HG03025 (cell line): ENCODE results near the gene CDK5RAP3.
"Not testable (repeated sequence)": the region's sequence is repeated elsewhere in the genome, so short reads cannot be mapped to it uniquely, and the experiment has no call there.

Experiments
- ATAC-seq: cut with Tn5 transposase; IDR thresholded peaks from one replicate; pipeline ENCODE4 v1.9.1; 2021; ENCODE audit warnings: mild to moderate bottlenecking, moderate library complexity; ENCODE audit not compliant: unreplicated experiment, low FRiP score

Gene CDK5RAP3

DNA sequence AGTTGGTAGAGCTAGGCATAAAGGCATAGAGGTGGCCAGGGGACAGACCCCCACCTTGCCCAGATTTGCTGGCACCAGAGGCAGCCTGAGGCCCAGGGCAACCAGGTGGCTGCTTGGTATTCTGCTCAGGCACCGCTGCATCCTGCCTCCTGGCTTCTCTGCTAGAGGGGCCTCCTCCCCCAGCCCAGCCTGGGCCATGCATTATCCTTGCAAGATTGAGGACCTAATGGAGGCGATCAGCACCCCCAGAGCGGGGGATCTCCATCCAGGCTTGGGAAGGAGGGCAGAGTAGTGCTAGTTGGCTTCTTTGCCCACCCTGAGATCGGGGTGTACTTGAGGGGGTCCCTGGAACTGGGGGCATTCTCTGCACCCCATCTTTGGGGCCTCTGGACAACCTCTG, 23.8 kb downstream of the CDK5RAP3 start:
- ATAC-seq, result no peak

DNA sequence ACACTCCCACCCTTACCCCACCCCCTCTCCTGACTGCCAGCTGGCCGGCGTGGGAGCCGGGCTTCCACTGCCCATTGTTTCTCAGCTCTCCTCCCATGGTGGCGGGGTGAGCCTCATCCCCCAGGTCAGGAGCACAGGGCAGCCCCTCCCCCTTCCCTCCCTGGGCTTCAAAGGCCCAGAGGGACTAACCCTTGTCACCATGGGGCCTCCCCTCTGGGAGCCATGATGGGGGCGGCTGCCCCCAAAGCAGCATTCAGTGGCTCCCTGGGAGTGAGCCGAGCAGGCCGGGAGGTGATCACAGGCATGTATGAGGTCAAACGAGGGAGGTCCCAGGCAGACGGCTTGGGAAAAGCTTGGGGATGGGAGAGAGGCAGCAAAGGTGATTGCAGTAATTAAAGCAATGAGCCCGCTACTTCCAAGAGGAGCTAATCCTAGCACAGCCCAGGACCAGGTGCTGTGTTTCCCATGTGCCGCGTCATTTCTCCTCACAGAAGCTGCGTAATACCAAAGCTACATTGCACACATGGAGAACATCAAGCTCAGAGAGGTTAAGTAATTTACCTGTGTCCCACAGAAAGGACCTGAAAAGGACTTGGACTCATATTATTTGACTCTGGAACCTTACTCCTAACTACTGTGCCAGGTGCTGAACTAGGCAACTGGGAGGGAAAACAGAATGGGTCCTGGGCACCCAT, 24.5 kb downstream of the CDK5RAP3 start:
- ATAC-seq, result no peak

DNA sequence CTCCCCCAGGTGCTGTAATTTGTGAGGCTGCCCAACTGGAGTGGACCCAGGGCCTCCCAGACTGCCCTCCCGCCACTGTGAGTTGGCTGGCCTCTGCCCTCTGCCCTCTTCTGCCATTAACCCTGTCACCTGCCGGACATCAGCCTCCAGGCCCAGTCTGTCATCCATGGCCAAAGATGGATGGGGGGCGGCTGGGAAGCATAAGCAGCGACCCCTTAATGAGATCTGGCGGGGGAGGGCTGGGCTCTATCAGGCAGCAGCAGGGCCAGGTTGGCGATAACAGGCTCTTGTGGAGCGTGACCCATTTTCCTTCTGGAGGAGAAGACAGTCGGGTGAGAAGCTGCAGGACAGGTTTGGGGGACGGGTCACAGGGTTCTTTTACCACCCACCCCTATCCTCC, 25.3 kb downstream of the CDK5RAP3 start:
- ATAC-seq, result no peak

DNA sequence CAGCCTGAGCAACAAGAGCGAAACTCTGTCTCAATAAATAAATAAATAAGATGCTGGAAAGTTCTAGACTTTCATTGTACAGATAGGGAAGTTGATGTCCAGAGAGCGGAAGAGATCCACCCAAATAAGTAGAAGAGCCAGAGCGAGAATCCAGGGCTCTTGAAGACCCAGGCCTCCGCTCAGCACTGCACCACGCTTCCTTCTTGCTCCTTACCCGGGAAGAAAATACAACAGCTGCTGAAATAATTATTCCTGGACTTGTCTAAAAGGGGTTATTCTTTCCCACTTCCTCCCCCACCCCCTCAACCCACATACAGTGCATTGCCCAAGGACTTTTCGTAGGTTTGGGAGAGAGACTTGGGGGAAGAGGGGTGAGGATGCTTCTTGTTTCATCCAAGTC, 26.7 kb downstream of the CDK5RAP3 start:
- ATAC-seq, result no peak

DNA sequence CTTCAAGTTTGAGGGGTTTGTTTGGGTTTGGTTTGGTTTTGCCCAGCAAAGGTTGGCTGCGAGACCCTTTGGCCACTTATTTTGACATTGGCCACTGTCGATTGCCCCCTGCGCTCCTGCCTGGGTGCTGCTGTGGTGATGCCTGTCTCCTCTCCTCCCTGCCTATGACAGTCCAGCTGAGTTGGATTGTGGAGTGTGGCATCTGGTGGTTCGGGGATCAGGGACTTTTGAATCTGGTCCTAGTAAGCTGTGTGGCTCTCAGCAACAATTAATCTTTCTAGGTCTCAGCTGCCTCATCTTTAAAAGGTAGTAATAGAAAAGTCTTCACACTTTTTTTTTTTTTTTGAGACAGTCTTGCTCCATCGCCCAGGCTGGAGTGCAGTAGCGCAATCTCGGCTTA, 27.1 kb downstream of the CDK5RAP3 start:
- no peak for ATAC-seq

GRCh38 chr17:47999582-47999981, 28.7 kb downstream of the CDK5RAP3 start:
- ATAC-seq, result no peak

GRCh38 chr17:48001197-48001596, 30.3 kb downstream of the CDK5RAP3 start:
- ATAC-seq, result no peak

- ATAC-seq, result not testable (repeated sequence)
Measured at GRCh38 chr17:48001657-48002056, 30.7 kb downstream of the CDK5RAP3 start.

DNA sequence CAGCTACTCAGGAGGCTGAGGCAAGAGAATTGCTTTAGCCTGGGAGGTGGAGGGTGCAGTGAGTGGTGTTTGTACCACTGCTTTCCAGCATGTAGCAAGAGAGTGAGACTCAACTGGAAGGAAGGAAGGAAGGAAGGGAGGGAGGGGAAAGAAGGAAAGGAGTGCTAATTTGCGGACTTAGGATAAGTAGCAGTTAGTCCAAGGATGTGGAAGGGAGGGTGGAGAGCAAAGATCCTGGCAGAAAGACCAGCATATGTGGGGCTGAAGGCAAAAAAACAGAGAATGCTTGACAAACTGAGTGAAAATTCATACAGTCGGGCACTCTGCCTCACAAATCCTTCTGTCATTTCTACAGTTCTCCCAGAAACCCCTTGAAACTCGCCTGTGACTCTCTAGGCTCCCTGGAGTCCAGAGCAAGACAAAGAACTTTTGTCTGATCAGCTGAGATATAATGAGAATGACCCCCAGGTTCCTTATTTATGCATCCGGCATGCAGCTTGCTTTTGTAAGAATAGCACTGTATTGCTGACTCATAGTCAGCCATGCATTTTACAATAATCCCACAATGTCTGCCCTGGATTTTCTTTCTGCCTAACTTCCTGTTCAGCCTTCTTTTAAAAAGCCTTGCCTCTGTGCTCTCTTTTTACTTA, 31.5 kb downstream of the CDK5RAP3 start:
- no peak for ATAC-seq

GRCh38 chr17:48002916-48003416, 32.1 kb downstream of the CDK5RAP3 start:
- no peak for ATAC-seq

GRCh38 chr17:48003417-48004151, 32.7 kb downstream of the CDK5RAP3 start:
- no peak for ATAC-seq

GRCh38 chr17:48004983-48005382, 34.1 kb downstream of the CDK5RAP3 start:
- no peak for ATAC-seq

- no peak for ATAC-seq
Measured at GRCh38 chr17:48006936-48007709, 36.2 kb downstream of the CDK5RAP3 start.

GRCh38 chr17:48010193-48010592, 39.3 kb downstream of the CDK5RAP3 start:
- ATAC-seq, result no peak

GRCh38 chr17:48011405-48012150, 40.7 kb downstream of the CDK5RAP3 start:
- no peak for ATAC-seq

- no peak for ATAC-seq
Measured at GRCh38 chr17:48012151-48012520, 41.2 kb downstream of the CDK5RAP3 start.

- no peak for ATAC-seq
Measured at GRCh38 chr17:48012654-48013053, 41.7 kb downstream of the CDK5RAP3 start.

DNA sequence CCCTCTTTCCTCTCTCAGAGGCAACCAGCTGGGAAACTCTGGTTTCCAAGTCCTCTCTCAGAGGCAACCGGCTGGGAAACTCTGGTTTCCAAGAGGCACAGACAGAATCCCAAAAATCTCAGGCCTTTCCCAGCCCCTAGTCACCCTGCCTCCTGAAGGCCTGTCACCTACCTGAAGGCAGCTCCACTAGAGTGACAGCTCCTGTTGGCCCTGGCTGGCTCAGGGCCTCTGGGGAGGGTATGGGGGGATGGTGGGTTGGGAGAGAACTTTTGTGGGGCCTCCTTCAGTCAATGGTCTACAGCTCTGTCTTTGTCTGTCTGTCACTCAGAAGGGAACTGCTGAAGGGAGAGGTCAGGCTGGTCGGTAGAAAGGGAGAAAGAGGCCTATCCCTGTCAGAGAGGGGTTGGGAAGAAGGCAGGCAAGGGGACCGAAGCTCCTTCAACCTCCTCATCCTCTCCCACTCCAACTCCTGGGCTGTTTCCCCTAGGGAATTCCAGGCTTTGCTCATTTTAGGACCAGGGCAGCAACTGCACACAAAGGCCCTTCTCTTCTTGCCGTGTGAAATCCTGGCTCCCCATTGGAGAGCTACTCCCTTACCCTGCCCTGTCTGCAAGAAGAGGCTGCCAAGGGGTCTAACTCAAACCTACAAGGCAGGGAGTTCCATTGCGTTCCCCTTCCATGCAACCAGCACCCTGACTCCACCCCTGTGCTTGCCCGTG, 43.1 kb downstream of the CDK5RAP3 start:
- ATAC-seq, result no peak

DNA sequence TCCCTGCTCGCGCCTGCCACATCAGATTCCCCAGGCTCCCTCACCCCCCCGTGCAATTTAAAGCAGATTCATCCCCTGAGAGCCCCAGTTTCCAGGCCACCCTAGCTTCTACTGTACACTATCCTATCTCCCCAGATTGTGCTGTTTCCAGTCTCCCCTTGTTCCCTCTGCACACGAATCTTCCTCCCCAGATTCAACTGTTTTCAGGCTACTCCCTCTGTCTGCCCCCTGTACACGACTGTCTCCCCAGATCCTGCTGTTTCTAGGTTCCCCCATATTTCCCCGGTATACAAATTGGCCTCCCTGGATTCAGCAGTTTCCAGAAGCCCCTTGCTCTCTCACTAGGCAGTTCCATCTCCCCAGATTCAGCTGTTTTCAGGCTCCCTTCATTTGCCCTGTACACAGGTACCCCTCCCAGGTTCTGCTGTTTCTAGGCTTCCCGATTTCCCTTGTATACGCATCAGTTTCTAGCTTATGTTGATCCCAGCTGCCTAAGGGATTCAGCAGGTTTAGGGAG, 43.7 kb downstream of the CDK5RAP3 start:
- ATAC-seq, result no peak
